Measurements from ENCODE around the gene CDH4.

DNA sequence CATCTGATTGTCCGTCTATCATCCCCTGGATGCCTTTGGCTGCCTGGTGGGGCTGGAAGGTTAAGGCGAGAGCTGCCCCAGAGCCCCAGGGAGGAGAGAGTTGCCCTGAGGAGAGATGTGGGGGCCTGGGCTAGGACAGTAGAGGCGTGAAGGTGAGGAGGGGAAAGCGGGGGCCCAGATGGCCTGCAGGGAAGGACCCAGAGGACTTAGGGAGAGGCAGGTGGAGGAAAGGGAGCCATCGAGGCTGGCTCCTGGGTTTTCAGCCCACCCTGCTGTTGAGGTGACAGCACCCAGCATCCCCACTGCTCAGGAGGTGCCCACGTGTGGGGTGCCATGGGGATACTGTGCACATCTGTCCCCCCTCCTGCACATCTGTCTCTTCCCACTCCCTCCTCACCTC is 539.9 kb downstream of the CDH4 start:
- TF ChIP-seq, protein P1, sequence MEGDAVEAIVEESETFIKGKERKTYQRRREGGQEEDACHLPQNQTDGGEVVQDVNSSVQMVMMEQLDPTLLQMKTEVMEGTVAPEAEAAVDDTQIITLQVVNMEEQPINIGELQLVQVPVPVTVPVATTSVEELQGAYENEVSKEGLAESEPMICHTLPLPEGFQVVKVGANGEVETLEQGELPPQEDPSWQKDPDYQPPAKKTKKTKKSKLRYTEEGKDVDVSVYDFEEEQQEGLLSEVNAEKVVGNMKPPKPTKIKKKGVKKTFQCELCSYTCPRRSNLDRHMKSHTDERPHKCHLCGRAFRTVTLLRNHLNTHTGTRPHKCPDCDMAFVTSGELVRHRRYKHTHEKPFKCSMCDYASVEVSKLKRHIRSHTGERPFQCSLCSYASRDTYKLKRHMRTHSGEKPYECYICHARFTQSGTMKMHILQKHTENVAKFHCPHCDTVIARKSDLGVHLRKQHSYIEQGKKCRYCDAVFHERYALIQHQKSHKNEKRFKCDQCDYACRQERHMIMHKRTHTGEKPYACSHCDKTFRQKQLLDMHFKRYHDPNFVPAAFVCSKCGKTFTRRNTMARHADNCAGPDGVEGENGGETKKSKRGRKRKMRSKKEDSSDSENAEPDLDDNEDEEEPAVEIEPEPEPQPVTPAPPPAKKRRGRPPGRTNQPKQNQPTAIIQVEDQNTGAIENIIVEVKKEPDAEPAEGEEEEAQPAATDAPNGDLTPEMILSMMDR (conservative IDR thresholded peaks at IDR 0.05): no peak
- no peak for TF ChIP-seq EZH2 (IDR thresholded peaks at IDR 0.05; ENCODE audit: low read depth)
